ENCODE results near the gene ZNF662.

The ZNF662 gene

DNA sequence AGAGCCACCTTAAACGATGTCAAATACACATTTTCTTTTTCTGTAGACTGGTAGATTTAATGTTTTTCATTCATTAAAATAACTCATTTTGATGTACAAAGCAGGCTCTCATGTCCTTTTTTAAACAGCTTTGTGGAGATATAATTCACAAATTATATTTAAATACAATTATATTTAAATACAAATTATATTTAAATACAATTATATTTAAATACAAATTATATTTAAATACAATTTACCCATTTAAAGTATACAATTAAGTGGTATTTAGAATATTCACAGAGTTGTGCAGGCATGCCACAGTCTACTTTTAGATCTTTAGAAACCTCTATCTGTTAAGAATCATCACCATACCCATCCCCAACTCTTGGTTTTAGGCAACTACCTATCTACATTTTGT is 36.8 kb downstream of the ZNF662 start:
- DNase-seq = no peak

DNA sequence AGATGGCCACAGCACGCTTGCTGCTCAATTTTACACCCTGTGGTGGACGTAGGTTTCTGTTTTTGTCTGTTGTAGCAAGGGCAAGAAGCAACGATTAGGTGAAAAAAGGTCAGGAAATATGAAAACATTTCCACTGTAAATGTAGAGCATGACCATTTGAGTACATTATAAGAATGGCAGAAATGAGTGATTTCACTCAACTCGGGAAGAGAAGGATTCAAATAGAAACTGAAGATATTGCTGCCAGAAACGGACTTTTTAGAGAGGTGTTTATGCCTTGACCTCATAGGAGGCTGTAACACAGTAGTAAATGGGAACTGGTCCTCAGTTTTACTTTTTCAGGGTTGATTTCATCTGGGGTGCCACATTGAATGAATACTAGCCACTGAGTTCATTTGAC is 40.1 kb downstream of the ZNF662 start:
- DNase-seq = no peak

DNA sequence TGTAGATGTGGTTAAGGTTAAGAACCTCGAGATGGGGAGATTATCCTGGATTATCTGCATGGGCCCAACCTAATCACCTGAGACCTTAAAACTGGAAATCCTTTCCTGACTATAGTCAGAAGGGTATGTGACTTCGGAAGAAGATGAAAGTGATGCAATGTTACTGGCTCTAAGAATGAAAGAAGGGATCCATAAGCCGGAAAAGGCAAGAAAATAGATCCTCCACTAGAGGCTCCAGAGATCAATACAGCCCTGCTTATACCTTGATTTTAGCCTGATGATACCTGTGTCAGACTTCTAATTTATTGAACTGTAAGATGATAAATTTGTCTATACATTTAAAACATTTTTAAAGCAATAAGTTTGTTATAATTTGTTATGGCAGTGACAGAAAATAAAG is 51.6 kb downstream of the ZNF662 start:
- DNase-seq = no peak

GRCh38 chr3:42960282-42960681 is 54.3 kb downstream of the ZNF662 start:
- DNase-seq = no peak

DNA sequence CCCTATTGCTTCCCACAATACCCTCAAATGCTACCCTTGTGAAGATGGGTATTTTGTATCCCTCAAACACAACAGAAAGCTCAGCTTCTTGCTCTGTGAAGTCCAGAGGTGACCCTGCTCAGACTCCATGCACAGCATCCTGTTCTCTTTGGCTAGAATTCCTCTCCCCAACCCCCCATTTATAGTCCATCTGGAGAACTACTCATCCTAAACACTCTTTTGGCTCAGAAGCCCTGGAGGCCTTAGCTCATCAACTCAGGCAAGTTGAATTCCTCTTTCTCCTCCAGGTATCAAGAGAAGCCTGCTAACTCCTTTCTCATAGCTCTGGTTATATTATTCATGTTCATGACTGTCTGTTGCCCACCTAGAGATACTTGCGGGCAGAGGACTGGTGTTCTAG is 54.8 kb downstream of the ZNF662 start:
- no peak for DNase-seq

DNA sequence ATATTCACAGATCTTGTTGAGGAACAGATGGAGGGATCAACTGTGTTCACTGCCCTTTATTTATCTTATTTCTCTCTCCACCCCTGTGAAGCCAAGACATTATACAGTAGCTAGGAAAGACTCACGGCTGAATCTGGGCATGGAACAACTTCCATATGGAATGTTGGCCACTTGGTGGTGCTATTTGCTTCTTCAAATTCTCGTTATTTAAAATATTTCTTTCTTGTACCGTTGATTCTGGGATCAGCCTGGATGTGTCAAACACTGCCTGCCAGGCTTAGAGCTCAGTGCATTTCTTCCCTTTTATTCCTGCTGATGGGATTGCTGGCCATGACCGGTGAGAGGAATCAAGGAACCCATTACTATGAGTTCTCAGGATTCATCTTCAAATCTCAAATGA is 55.7 kb downstream of the ZNF662 start:
- DNase-seq = peak; percentile 4

- DNase-seq = no peak
Measured at GRCh38 chr3:42963269-42963668, 57.3 kb downstream of the ZNF662 start.

- no peak for DNase-seq
Measured at GRCh38 chr3:42964266-42964665, 58.3 kb downstream of the ZNF662 start.
